Activated effector memory CD4-positive, alpha-beta T cell treated with Interleukin-2 at 50 U/mL for 16 hours (primary cell): ENCODE data around the gene ZC3H4.

Experiments
- DNase-seq: peaks from one replicate; pipeline ENCODE4 v3.0.0-alpha.2; 2020

ZC3H4 gene

GRCh38 chr19:47044946-47045866, 68.4 kb downstream of the ZC3H4 start:
- no peak for DNase-seq

GRCh38 chr19:47040869-47041268, 72.7 kb downstream of the ZC3H4 start:
- DNase-seq, result no peak

- DNase-seq, result no peak
These were observed 74.2 kb downstream of the ZC3H4 start for GRCh38 chr19:47039239-47039874.

GRCh38 chr19:47037766-47038165, 75.8 kb downstream of the ZC3H4 start:
- no peak for DNase-seq

GRCh38 chr19:47036097-47036651, 77.4 kb downstream of the ZC3H4 start:
- DNase-seq, result peak; percentile 16

- DNase-seq, result peak; percentile 97
These were observed 78.2 kb downstream of the ZC3H4 start for GRCh38 chr19:47035127-47036096.

GRCh38 chr19:47032171-47032811, 81.3 kb downstream of the ZC3H4 start:
- peak; percentile 52 for DNase-seq

- DNase-seq, result no peak
These were observed 85.4 kb downstream of the ZC3H4 start for GRCh38 chr19:47028195-47028601.

GRCh38 chr19:47027586-47028088, 85.9 kb downstream of the ZC3H4 start:
- DNase-seq, result no peak

- no peak for DNase-seq
These were observed 86.7 kb downstream of the ZC3H4 start for GRCh38 chr19:47026889-47027288.

- DNase-seq, result no peak
These were observed 87.4 kb downstream of the ZC3H4 start for GRCh38 chr19:47026156-47026555.

- no peak for DNase-seq
These were observed 89.1 kb downstream of the ZC3H4 start for GRCh38 chr19:47024502-47024901.

GRCh38 chr19:47023448-47023794, 90.2 kb downstream of the ZC3H4 start:
- no peak for DNase-seq

- no peak for DNase-seq
These were observed 90.8 kb downstream of the ZC3H4 start for GRCh38 chr19:47022541-47023447.

GRCh38 chr19:47022140-47022536, 91.4 kb downstream of the ZC3H4 start:
- DNase-seq, result no peak

GRCh38 chr19:47021536-47022139, 91.9 kb downstream of the ZC3H4 start:
- DNase-seq, result no peak

GRCh38 chr19:47020992-47021496, 92.5 kb downstream of the ZC3H4 start:
- DNase-seq, result no peak

- DNase-seq, result no peak
These were observed 93.3 kb downstream of the ZC3H4 start for GRCh38 chr19:47020132-47020805.

- no peak for DNase-seq
These were observed 94.0 kb downstream of the ZC3H4 start, which contains the start of gene NPAS1 for GRCh38 chr19:47019431-47020041. Gene NPAS1 (plus strand): TSS chr19:47019837. CDS start chr19:47021048, 1,211 bp downstream.
